ENCODE data around the gene PRKCA. TPM values are rescaled to one million over a fixed set of nuclear protein-coding genes. Genes with fewer than 3 reads are reported as not detected.

PRKCA gene
- total and polyA plus RNA-seq, 9 of the 15 experiments (the other 6 are each of a cell fraction or from before 2014, with no cell fraction given) = 3.2 to 33.0 (median 17.8) TPM

DNA sequence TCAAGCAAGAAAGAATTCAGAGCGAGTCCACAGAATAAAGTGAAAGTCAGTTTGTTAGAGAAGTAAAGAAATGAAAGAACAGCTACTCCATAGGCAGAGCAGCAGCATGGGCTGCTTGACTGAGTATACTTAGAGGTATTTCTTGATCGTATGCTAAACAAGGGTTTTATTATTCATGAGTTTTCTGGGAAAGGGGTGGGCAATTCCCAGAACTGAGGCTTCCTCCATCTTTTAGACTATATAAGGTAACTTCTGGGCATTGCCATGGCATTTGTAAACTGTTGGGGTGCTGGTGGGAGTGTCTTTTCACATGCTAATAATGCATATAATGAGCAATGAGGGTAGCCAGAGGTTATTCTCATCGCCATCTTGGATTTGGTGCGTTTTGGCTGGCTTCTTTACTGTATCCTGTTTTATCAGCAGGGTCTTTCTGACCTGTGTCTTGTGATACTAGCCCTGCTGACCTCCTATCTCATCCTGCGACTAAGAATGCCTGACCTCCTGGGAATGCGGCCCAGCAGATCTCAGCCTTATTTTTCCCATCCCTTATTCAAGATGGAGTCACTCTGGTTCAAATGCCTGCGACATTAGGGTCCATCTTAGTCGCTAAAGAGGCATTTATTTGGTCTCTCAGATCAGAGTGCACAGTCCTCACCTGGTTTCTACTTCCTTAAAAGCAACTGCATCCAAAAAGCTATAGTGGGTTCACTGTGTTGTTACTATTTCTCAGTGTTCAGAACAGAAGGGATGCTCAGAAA, 432.0 kb downstream of the PRKCA start (continued):
- no peak for TF ChIP-seq SLC30A9 (CRISPR knock-in tag; IDR thresholded peaks at IDR 0.05)
- peak; percentile 53 for TF ChIP-seq ZNF507 (tag; conservative IDR thresholded peaks at IDR 0.05)
- TF ChIP-seq FOXA3 (CRISPR knock-in tag; conservative IDR thresholded peaks at IDR 0.05 in 1 of 2, IDR thresholded peaks at IDR 0.05 in 1 of 2) = no peak
- no peak for TF ChIP-seq MCM3 (IDR thresholded peaks at IDR 0.05)
- TF ChIP-seq PHF8 (IDR thresholded peaks at IDR 0.05; ENCODE audit: borderline replicate concordance, low read length) = no peak
- TF ChIP-seq HLTF (IDR thresholded peaks at IDR 0.05) = no peak
- TF ChIP-seq POLR3A (IDR thresholded peaks at IDR 0.05; ENCODE audit: borderline replicate concordance, extremely low read depth, insufficient read depth, insufficient read length) = no peak
- TF ChIP-seq SPI1 (IDR thresholded peaks at IDR 0.05; ENCODE audit: borderline replicate concordance, low read depth, low read length) = no peak
- no peak for TF ChIP-seq ZNF408 (CRISPR knock-in tag; IDR thresholded peaks at IDR 0.05; ENCODE audit: low read depth)
- TF ChIP-seq SRSF1 (IDR thresholded peaks at IDR 0.05; ENCODE audit: low read depth, low read length) = no peak
- TF ChIP-seq CTCFL (IDR thresholded peaks at IDR 0.05; ENCODE audit: borderline replicate concordance, insufficient read depth, low read depth, low read length, poor library complexity, severe bottlenecking) = no peak
- no peak for TF ChIP-seq SIN3A (IDR thresholded peaks at IDR 0.05; ENCODE audit: borderline replicate concordance in 2 of 2, control insufficient read depth in 1 of 2, low read depth in 2 of 2, low read length in 2 of 2)
- no peak for TF ChIP-seq RBM25 (IDR thresholded peaks at IDR 0.05; ENCODE audit: low read depth, low read length, severe bottlenecking)
- TF ChIP-seq ADNP (tag; IDR thresholded peaks at IDR 0.05) = no peak
- TF ChIP-seq EWSR1 (IDR thresholded peaks at IDR 0.05; ENCODE audit: borderline replicate concordance, low read depth, partially characterized antibody) = no peak
- no peak for TF ChIP-seq ZNF551 (CRISPR knock-in tag; IDR thresholded peaks at IDR 0.05)
- TF ChIP-seq ZNF282 (CRISPR knock-in tag; IDR thresholded peaks at IDR 0.05) = no peak
- no peak for TF ChIP-seq ZBTB1 (CRISPR knock-in tag; IDR thresholded peaks at IDR 0.05; ENCODE audit: borderline replicate concordance, low read depth)
- no peak for TF ChIP-seq CC2D1A (IDR thresholded peaks at IDR 0.05)
- no peak for TF ChIP-seq CHD1 (IDR thresholded peaks at IDR 0.05; ENCODE audit: low read length)
- no peak for TF ChIP-seq ZNF778 (CRISPR knock-in tag; IDR thresholded peaks at IDR 0.05)
- peak; percentile 91; the same call in 1 of the 2 replicates for TF ChIP-seq ZNF668 (CRISPR knock-in tag; IDR thresholded peaks at IDR 0.05)
- TF ChIP-seq ZNF24 (IDR thresholded peaks at IDR 0.05) = no peak
- TF ChIP-seq NFXL1 (CRISPR knock-in tag; IDR thresholded peaks at IDR 0.05) = no peak
- TF ChIP-seq BMI1 (IDR thresholded peaks at IDR 0.05; ENCODE audit: low read length) = no peak

Measured in K562 (cell line).